Aorta (tissue), 5 donors: ENCODE results near the gene INMT. TPM values are rescaled to one million over a fixed set of nuclear protein-coding genes. Genes with fewer than 3 reads are reported as not detected.

Source experiments
- ATAC-seq: fragments of 200-7000 bp; cut with Tn5 transposase; one replicate; pipeline ENCODE4 v1.9.1; 2022; ENCODE audit warnings: moderate library complexity; ENCODE audit not compliant: low FRiP score
- DNase-seq, 2 donors: peaks; one replicate each; pipeline ENCODE4 v3.0.0-alpha.2; 2020
- H3K27ac ChIP-seq, 2 donors: one replicate each; pipeline ENCODE4 v1.5.1; 2013; ENCODE audit warnings: low read length in 2 of 2, mild to moderate bottlenecking in 2 of 2, moderate library complexity in 2 of 2, control low read depth in 1 of 2, inconsistent platforms in 1 of 2, low read depth in 1 of 2
- H3K27me3 ChIP-seq, 2 donors: one replicate each; pipeline ENCODE4 v1.6.1; 2013; ENCODE audit warnings: control low read depth in 1 of 2, low read length in 1 of 2, mild to moderate bottlenecking in 1 of 2, moderate library complexity in 1 of 2; ENCODE audit not compliant: insufficient read depth in 2 of 2, control insufficient read depth in 1 of 2
- H3K36me3 ChIP-seq, 2 donors: one replicate each; pipeline ENCODE4 v1.6.1; 2013; ENCODE audit warnings: control low read depth in 1 of 2, low read length in 1 of 2, mild to moderate bottlenecking in 1 of 2; ENCODE audit not compliant: insufficient read depth in 2 of 2, control insufficient read depth in 1 of 2
- H3K4me1 ChIP-seq, 2 donors: one replicate each; pipeline ENCODE4 v1.6.1; 2013; ENCODE audit warnings: low read length in 2 of 2, control low read depth in 1 of 2, mild to moderate bottlenecking in 1 of 2, moderate library complexity in 1 of 2; ENCODE audit not compliant: insufficient read depth in 2 of 2, control insufficient read depth in 1 of 2
- H3K4me3 ChIP-seq, 2 donors: one replicate each; pipeline ENCODE4 v1.5.1; 2013; ENCODE audit warnings: low read length in 2 of 2, control low read depth in 1 of 2, mild to moderate bottlenecking in 1 of 2
- H3K9me3 ChIP-seq: one replicate; pipeline ENCODE4 v1.6.1; 2013; ENCODE audit warnings: mild to moderate bottlenecking, low read length; ENCODE audit not compliant: control insufficient read depth
- WGBS, 2 donors: extraction: QIAGEN DNeasy Blood & Tissue Kit; methylation state at CpG; one replicate each; pipeline ENCODE4 v1.1.7; 2013; 5-methylcytosine and 5-hydroxymethylcytosine counted together
- intact Hi-C, 2 donors: fragments of 100-400 bp; cut with DNase I; formaldehyde crosslinking; loops; one replicate each; pipeline versions ENCODE4 v1.14.2 to v1.15.0; 2022
- polyA plus RNA-seq, 2 donors: library from polyadenylated mRNA; stranded (reverse); fragments of 200-250 nt; gene quantifications; one replicate each; pipeline ENCODE4 v1.2.3, GENCODE V29; 2013
- total RNA-seq, 2 donors: library from RNA; stranded (reverse); fragmentation: NEBNext Ultra II Directional; extraction: Animal tissue kit (Norgen Biotek cat#: 25700); gene quantifications; one replicate each; pipeline ENCODE4 v1.2.1, GENCODE V29; 2021
- donor health status: healthy with polysubstance abuse.
- donor health status: Bipolar disorder and iron deficiency.
- donor health status: DM: no; HTN: no; CAD: no.
- donor health status: DM: no; HTN: no; CAD: no.
- donor health status: DM: yes; HTN: yes; CAD: no.

INMT gene
- total and polyA plus RNA-seq, 4 donors: 76.7 to 131 (median 94.2) TPM

GRCh38 chr7:30788640-30789333 lies 36.9 kb downstream of the INMT start:
- H3K4me1 ChIP-seq: no peaks in the 10 kb centered on the region
- H3K36me3 ChIP-seq: peaks cover 0 to 1% of the 10 kb centered on the region in 2 donors
- WGBS, 2 donors: 46 to 57% methylated on average over 11 of the region's 11 CpGs
- H3K9me3 ChIP-seq: no peaks in the 10 kb centered on the region
- intact Hi-C loops: loop anchor here (2.0 to 5.0 kb wide), 2 partner anchors 36 kb away; partner anchors contain the start of gene INMT (in 2 of the 2)
- no peak for DNase-seq
- peak; percentile 20 for ATAC-seq
- H3K27ac ChIP-seq: peak overlapping the region in 1 of 2 donors; percentile 52
- H3K4me3 ChIP-seq: no peak overlapping the region
- H3K27me3 ChIP-seq: no peaks in the 10 kb centered on the region

DNA sequence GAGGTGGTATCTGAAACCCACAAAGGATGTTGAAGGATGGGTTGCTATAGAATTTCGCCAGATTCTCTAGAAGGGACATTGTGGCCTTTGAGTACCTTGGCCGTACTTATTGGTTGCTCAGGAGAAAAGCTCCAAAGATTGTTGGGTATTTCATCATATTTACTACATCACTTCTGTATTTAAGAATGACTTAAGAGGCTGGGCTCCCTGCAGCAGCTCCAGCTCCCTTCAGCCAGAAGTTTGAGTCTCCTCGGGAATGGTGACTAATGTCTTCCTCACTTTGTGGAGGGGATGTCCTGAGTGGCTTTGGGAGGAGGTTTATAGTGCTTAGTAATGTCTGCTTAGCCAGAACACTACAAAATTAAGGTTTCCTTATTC lies 37.4 kb downstream of the INMT start:
- H3K4me1 ChIP-seq: no peaks in the 10 kb centered on the region
- H3K36me3 ChIP-seq: no peaks in the 10 kb centered on the region
- H3K9me3 ChIP-seq: no peaks in the 10 kb centered on the region
- peak; percentile 89 for ATAC-seq
- intact Hi-C loops: loop anchor here (2.0 to 5.0 kb wide), 2 partner anchors 37 kb away; partner anchors contain the start of gene INMT (in 2 of the 2)
- no peaks in the 10 kb centered on the region for H3K27me3 ChIP-seq
- DNase-seq: peak in 1 of 2 donors; percentile 62
- H3K4me3 ChIP-seq: no peak overlapping the region
- WGBS, 2 donors: 29 to 39% methylated on average over 3 of the region's 3 CpGs
- H3K27ac ChIP-seq: peak overlapping the region in 1 of 2 donors; percentile 52

DNA sequence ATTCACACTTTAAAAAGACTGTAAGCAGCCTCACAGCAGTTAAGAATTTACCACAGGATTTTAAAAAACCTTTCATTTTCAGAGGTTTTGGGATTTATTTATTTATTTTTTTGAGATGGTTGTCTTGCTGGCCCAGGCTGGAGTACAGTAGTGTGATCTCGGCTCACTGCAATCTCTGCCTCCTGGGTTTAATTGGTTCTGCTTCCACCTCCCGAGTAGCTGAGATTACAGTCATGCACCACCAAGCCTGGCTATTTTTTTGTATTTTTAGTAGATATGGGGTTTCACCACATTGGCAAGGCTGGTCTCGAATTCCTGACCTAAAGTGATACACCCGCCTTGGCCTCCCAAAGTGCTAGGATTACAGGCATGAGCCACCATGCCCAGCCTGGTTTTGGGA lies 38.4 kb downstream of the INMT start:
- intact Hi-C loops: loop anchor here in 1 of 2 donors (10.0 kb wide), 1 partner anchor 954 kb away; no protein-coding TSS in a partner anchor
- H3K9me3 ChIP-seq: no peaks in the 10 kb centered on the region
- no peaks in the 10 kb centered on the region for H3K27me3 ChIP-seq
- H3K4me3 ChIP-seq: no peak overlapping the region
- DNase-seq (no peak), ATAC-seq (no peak)
- no peak overlapping the region for H3K27ac ChIP-seq
- WGBS, 2 donors: 48 to 53% methylated on average over 4 of the region's 4 CpGs
- no peaks in the 10 kb centered on the region for H3K4me1 ChIP-seq
- H3K36me3 ChIP-seq: no peaks in the 10 kb centered on the region

GRCh38 chr7:30791114-30791513 lies 39.2 kb downstream of the INMT start:
- 71 to 77% methylated on average over 10 of the region's 10 CpGs for WGBS, 2 donors
- intact Hi-C loops: loop anchor here in 1 of 2 donors (10.0 kb wide), 1 partner anchor 954 kb away; no protein-coding TSS in a partner anchor
- Histone ChIP-seq H3K4me3 (no peak overlapping the region), H3K27me3 (no peaks in the 10 kb centered on the region), H3K9me3 (no peaks in the 10 kb centered on the region), H3K27ac (peak overlapping the region in 1 of 2 donors; percentile 7), H3K4me1 (no peaks in the 10 kb centered on the region), H3K36me3 (no peaks in the 10 kb centered on the region)
- DNase-seq (no peak), ATAC-seq (peak; percentile 4)

DNA sequence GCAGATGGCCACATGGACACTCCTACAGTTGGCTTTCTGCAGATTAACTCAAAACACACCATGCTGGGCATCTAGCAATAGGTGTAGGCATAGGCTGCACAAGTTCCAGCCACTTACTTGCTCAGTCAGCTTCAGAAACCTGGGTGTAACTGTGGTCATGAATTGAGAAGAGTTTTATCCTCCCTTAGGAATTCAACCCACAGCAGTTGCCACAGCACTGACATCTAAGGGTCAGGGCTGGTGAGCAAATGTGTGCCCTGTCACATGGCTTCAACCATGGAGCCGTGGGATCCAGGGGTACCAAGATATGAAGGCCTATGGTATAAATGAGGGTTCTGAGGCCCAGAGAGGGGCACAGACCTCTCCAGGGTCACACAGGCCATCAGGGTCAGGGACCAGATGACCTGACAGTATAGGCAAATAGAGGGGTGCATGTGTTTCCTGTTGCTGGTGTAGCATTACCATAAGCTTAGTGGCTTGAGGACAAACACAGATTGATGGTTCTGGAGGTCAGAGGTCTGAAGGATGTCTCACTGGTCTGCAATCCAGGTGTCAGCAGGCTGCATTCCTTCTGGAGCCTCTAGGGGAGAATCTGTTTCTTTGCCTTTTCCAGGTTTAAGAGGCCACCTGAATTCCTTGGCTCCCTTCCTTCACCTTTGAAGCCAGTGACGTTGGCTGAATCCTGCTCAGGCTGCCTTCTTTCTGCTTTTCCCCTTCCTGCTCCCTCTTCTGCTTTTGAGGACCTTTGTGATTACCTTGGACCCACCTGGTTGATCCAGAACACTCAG lies 43.4 kb downstream of the INMT start:
- ATAC-seq: no peak

DNA sequence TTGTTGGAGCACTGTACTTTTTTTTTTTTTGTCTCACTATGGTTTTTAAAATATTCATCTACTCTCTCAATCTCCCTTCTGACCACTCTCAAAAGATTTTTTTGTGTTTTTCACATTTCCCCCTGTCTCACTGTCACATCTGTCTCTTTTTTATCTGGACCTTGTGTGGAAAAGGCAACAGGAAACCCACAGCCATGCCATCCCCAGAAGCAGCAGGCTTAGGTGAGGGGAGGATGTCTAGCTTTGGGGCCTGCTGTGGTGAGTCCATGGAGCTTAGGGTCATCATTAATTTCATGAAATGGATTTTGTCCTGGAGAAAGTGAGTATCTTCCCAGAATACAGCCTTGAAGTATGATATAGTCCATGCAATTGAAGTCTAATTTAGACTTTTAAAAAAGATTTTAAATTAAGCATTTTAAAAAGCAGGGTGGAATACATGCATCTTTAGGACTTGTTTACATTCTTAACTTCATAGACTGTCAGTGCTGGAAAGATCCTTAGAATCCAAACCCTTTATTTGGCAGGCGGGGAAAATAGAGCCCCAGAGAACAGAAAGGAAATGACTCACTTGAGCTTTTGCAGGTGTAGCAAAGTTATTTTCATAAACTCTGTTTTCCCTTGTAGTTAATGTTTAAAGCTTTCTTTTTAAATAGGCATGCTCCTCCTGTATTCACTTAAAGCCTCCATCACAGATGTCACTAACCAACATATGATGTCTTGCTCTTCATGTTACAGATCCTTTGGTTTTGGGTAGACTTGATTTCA lies 44.4 kb downstream of the INMT start:
- intact Hi-C loops: loop anchor here in 1 of 2 donors (10.0 kb wide), 1 partner anchor 949 kb away; no protein-coding TSS in a partner anchor
- Histone ChIP-seq H3K27ac (peak overlapping the region in 1 of 2 donors; percentile 21), H3K27me3 (no peaks in the 10 kb centered on the region), H3K4me3 (no peak overlapping the region), H3K9me3 (no peaks in the 10 kb centered on the region), H3K36me3 (no peaks in the 10 kb centered on the region), H3K4me1 (peaks cover 4% of the 10 kb centered on the region in 2 donors)
- DNase-seq (no peak), ATAC-seq (no peak)
- WGBS, 2 donors: 5 to 10% methylated on average over 1 of the region's 1 CpG

More for the DNA sequence above, 43.4 kb downstream of the INMT start:
- peaks cover 4% of the 10 kb centered on the region in 2 donors for H3K4me1 ChIP-seq
- no peaks in the 10 kb centered on the region for H3K27me3 ChIP-seq
- 40 to 57% methylated on average over 2 of the region's 2 CpGs for WGBS, 2 donors
- intact Hi-C loops: loop anchor here in 1 of 2 donors (10.0 kb wide), 1 partner anchor 949 kb away; no protein-coding TSS in a partner anchor
- no peaks in the 10 kb centered on the region for H3K9me3 ChIP-seq
- H3K36me3 ChIP-seq: no peaks in the 10 kb centered on the region
- H3K27ac ChIP-seq: no peak overlapping the region
- no peak overlapping the region for H3K4me3 ChIP-seq
- no peak for DNase-seq

- intact Hi-C loops: loop anchor here in 1 of 2 donors (10.0 kb wide), 1 partner anchor 947 kb away; no protein-coding TSS in a partner anchor
- H3K27ac ChIP-seq: peak overlapping the region in 1 of 2 donors; percentile 14
- WGBS, 2 donors: 56 to 58% methylated on average over 8 of the region's 8 CpGs
These were observed 45.5 kb downstream of the INMT start for GRCh38 chr7:30797176-30798040.

More at GRCh38 chr7:30797176-30798040, 45.5 kb downstream of the INMT start:
- no peak for DNase-seq
- no peak for ATAC-seq
- H3K4me1 ChIP-seq: peaks cover 4% of the 10 kb centered on the region in 2 donors
- H3K9me3 ChIP-seq: no peaks in the 10 kb centered on the region
- no peaks in the 10 kb centered on the region for H3K27me3 ChIP-seq
- no peak overlapping the region for H3K4me3 ChIP-seq
- H3K36me3 ChIP-seq: no peaks in the 10 kb centered on the region
